Keratinocyte (primary cell): ENCODE data around the gene ARHGAP9.

Source experiments
- CTCF ChIP-seq, 3 experiments: IDR thresholded peaks in 1 of 3; conservative IDR thresholded peaks in 1 of 3; optimal IDR thresholded peaks in 1 of 3; 2 replicates in 2 of 3; 3 replicates in 1 of 3; pipeline versions ENCODE3 to v1.5.1; 2011; ENCODE audit warnings: low read length in 3 of 3, mild to moderate bottlenecking in 3 of 3, moderate library complexity in 2 of 3, control low read depth in 1 of 3, inconsistent platforms in 1 of 3; ENCODE audit not compliant: insufficient read depth in 2 of 3; ENCODE audit errors: extremely low read depth in 1 of 3
- EZH2 ChIP-seq: IDR thresholded peaks from one replicate; pipeline ENCODE4 v1.6.1; 2012; ENCODE audit warnings: inconsistent platforms, mild to moderate bottlenecking, low read length, moderate library complexity

DNA sequence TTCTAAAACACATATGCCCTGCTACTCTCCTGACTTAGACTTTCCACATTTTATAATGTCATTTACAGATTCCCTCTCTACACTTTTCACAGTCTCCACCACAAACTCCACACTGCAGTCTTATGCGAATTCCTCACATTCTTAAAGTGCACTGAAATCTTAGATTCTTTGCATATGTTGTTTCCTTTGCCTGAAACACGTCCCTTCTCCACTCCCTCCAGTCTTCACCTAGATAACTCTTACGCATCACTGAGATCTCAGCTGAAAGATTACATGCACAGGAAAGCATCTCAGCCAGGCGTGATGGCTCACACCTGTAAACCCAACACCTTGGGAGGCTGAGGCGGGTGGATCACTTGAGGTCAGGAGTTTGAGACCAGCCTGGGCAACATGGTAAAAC lies 3.8 kb upstream of the ARHGAP9 start:
- no peak for TF ChIP-seq CTCF (optimal IDR thresholded peaks at IDR 0.05 in 1 of 3, IDR thresholded peaks at IDR 0.05 in 1 of 3, conservative IDR thresholded peaks at IDR 0.05 in 1 of 3; ENCODE audit: extremely low read depth in 1 of 3, insufficient read depth in 2 of 3, low read length in 3 of 3)
- TF ChIP-seq EZH2: no peak
